ENCODE measurements around the gene NFIB. TPM values are rescaled to one million over a fixed set of nuclear protein-coding genes. Genes with fewer than 3 reads are reported as not detected.
A peak's percentile ranks its signal among the peaks of the same experiment; 100 is the strongest.

The NFIB gene
- total RNA-seq, 4 donors from 2014 or later = 24.0 to 40.9 (median 30.6) TPM

DNA sequence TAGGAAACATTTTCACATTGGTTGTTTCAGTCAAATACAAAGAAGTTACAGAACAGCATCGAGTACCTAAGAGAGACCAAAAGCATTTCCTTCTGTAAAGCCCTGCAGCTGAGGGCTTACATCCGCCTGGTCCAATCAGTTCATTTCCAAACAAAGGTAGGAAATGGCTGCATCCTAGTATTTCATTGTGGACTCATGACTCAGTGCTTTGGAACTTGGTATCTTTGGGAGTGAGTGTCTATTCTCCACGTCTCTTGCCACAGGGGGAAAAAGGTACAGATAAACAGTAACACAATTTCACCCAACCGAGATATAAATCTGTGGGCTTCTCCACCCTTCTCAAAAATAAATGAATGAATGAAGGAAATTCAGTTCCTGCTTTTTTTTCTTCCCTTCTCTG, 75.4 kb downstream of the NFIB start:
- H3K27ac ChIP-seq = peak overlapping the region; percentile 24 to 74 (median 56)
- intact Hi-C loops (cut with DNase I; ENCODE audit: low total_unique reads) = no loop called here

DNA sequence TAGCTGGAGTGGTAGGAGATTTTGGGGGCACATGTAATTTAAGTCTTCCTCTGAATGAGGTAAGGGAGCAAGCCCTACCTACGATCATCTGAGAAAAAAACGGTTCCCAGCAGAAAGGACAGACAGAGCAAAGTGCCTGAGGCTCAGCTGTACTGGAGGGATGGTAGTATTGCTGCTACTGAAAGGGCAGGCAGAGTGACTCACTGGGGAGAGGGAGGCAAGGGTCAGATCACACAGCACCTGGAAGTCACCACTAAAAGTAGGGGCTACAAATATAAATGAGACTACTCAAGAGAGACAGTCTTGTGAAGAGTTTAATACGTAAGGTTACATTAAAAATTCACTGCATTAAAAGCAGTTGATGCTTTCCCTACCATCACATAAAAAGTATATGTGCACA, 75.9 kb downstream of the NFIB start:
- in situ Hi-C loops (cut with MboI; ENCODE audit: low sequenced_read_pairs in 4 of 4) = no loop called here
- DNase-seq = no peak
- Histone ChIP-seq H3K27me3 (no peaks in the 10 kb centered on the region), H3K27ac (peak overlapping the region; percentile 53 to 74 (median 61)), H3K4me3 (no peak overlapping the region), H3K9me3 (no peaks in the 10 kb centered on the region), H3K4me1 (peaks cover 58 to 63% of the 10 kb centered on the region in 2 donors), H3K36me3 (no peaks in the 10 kb centered on the region)
- peak; percentile 29 to 62 for ATAC-seq
- no peak for TF ChIP-seq POLR2A (IDR thresholded peaks at IDR 0.05)
- TF ChIP-seq, protein P1, sequence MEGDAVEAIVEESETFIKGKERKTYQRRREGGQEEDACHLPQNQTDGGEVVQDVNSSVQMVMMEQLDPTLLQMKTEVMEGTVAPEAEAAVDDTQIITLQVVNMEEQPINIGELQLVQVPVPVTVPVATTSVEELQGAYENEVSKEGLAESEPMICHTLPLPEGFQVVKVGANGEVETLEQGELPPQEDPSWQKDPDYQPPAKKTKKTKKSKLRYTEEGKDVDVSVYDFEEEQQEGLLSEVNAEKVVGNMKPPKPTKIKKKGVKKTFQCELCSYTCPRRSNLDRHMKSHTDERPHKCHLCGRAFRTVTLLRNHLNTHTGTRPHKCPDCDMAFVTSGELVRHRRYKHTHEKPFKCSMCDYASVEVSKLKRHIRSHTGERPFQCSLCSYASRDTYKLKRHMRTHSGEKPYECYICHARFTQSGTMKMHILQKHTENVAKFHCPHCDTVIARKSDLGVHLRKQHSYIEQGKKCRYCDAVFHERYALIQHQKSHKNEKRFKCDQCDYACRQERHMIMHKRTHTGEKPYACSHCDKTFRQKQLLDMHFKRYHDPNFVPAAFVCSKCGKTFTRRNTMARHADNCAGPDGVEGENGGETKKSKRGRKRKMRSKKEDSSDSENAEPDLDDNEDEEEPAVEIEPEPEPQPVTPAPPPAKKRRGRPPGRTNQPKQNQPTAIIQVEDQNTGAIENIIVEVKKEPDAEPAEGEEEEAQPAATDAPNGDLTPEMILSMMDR (IDR thresholded peaks at IDR 0.05 in 4 of 5, conservative IDR thresholded peaks at IDR 0.05 in 1 of 5) = no peak
- intact Hi-C loops (cut with DNase I; ENCODE audit: low total_unique reads) = no loop called here

More for the DNA sequence above, 75.4 kb downstream of the NFIB start:
- peak; percentile 57 to 81 for ATAC-seq
- no peak overlapping the region for H3K4me3 ChIP-seq
- in situ Hi-C loops (cut with MboI; ENCODE audit: low sequenced_read_pairs in 4 of 4) = no loop called here
- no peaks in the 10 kb centered on the region for H3K36me3 ChIP-seq
- H3K9me3 ChIP-seq = no peaks in the 10 kb centered on the region
- peaks cover 59 to 68% of the 10 kb centered on the region in 2 donors for H3K4me1 ChIP-seq
- DNase-seq = no peak
- no peaks in the 10 kb centered on the region for H3K27me3 ChIP-seq
- TF ChIP-seq, protein P1 (IDR thresholded peaks at IDR 0.05 in 4 of 5, conservative IDR thresholded peaks at IDR 0.05 in 1 of 5) = no peak
- no peak for TF ChIP-seq POLR2A (IDR thresholded peaks at IDR 0.05)

DNA sequence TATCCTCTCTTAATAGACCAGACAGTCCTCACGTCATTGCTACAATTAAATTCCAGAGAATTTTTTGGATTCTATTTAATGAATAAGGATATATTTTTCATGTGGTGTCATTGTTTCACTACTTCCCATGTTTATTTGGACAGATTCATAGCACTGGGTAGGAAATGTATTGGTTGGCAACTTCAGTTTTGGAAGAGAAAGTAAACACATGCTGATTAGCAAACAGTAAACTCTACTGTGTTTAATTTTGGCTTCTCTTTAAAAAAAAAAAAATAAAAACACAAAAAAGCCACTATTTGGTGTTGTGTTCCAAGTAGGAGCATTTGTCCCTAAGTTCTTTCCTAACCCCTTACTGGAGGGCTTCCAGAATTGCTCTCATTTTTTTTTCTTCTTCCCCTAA, 77.3 kb downstream of the NFIB start:
- ATAC-seq (no peak), DNase-seq (no peak)
- H3K4me3 ChIP-seq = no peak overlapping the region
- H3K4me1 ChIP-seq = peaks cover 54 to 63% of the 10 kb centered on the region in 2 donors
- H3K36me3 ChIP-seq = no peaks in the 10 kb centered on the region
- in situ Hi-C loops (cut with MboI; ENCODE audit: low sequenced_read_pairs in 4 of 4) = no loop called here
- TF ChIP-seq, protein P1 (IDR thresholded peaks at IDR 0.05 in 4 of 5, conservative IDR thresholded peaks at IDR 0.05 in 1 of 5) = no peak
- no peak for TF ChIP-seq POLR2A (IDR thresholded peaks at IDR 0.05)
- no peaks in the 10 kb centered on the region for H3K27me3 ChIP-seq
- H3K27ac ChIP-seq = peak overlapping the region; percentile 13 to 74 (median 61)
- no peaks in the 10 kb centered on the region for H3K9me3 ChIP-seq
- intact Hi-C loops (cut with DNase I; ENCODE audit: low total_unique reads) = no loop called here

DNA sequence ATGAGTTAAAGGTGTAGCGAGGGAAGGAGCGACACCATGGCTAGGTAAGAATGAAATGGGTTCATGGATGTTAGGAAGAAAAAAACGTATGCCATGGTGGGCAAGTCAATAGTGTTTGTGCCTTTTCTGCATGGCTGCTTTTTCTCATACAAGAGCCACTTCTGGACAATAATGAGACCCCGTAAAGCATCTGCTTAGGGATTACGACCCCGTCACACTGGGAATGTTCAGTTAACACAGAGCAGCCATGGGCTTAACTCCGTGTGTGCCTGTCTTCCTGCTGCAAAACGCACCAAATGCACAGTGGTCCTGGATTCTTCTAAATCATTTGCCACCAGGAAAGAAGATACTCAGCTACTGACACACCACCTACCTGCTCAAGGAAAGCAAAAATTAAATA, 81.8 kb downstream of the NFIB start:
- in situ Hi-C loops (cut with MboI; ENCODE audit: low sequenced_read_pairs in 4 of 4) = no loop called here
- TF ChIP-seq, protein P1 (IDR thresholded peaks at IDR 0.05 in 4 of 5, conservative IDR thresholded peaks at IDR 0.05 in 1 of 5) = no peak
- TF ChIP-seq POLR2A (IDR thresholded peaks at IDR 0.05) = no peak
- no peak for ATAC-seq

More for the DNA sequence above, 81.8 kb downstream of the NFIB start:
- Histone ChIP-seq H3K36me3 (no peaks in the 10 kb centered on the region), H3K4me3 (no peak overlapping the region), H3K9me3 (no peaks in the 10 kb centered on the region), H3K4me1 (peaks cover 18 to 30% of the 10 kb centered on the region in 2 donors), H3K27ac (no peak overlapping the region), H3K27me3 (no peaks in the 10 kb centered on the region)
- DNase-seq = no peak
- intact Hi-C loops (cut with DNase I; ENCODE audit: low total_unique reads) = no loop called here
